GM23338 (cell line): ENCODE data around the gene CACNG1. TPM values are rescaled to one million over a fixed set of nuclear protein-coding genes. Genes with fewer than 3 reads are reported as not detected.

ENCODE experiments used
- ATAC-seq: fragments of 200-7000 bp; cut with Tn5 transposase; 3 replicates; pipeline ENCODE4 v1.9.1; 2020
- DNase-seq: peaks from one replicate; pipeline ENCODE4 v3.0.0-alpha.2; 2015; ENCODE audit warnings: low spot score
- H2AFZ ChIP-seq: fragments of 200-600 bp; sonication (generic); 2 replicates; pipeline ENCODE4 v1.8.0; 2016; ENCODE audit warnings: antibody characterized with exemption, mild to moderate bottlenecking, moderate library complexity
- H3F3A ChIP-seq: fragments of 200-600 bp; sonication (generic); replicated peaks from 2 replicates; pipeline ENCODE4 v1.8.0; 2017; ENCODE audit warnings: antibody characterized with exemption, mixed run types, low read depth
- H3K27ac ChIP-seq: fragments of 200-600 bp; sonication (generic); 2 replicates; pipeline ENCODE4 v1.6.1; 2016; ENCODE audit warnings: low read depth
- H3K27me3 ChIP-seq: fragments of 200-600 bp; sonication (generic); 2 replicates; pipeline ENCODE4 v1.8.0; 2016; ENCODE audit warnings: mild to moderate bottlenecking, mixed run types, moderate library complexity; ENCODE audit not compliant: insufficient read depth
- H3K36me3 ChIP-seq: fragments of 200-600 bp; sonication (generic); 2 replicates; pipeline ENCODE4 v1.8.0; 2016; ENCODE audit warnings: mild to moderate bottlenecking; ENCODE audit not compliant: insufficient read depth
- H3K4me1 ChIP-seq: fragments of 200-600 bp; sonication (generic); 2 replicates; pipeline ENCODE4 v1.8.0; 2016; ENCODE audit warnings: mild to moderate bottlenecking, moderate library complexity; ENCODE audit not compliant: insufficient read depth
- H3K4me2 ChIP-seq: fragments of 200-600 bp; sonication (generic); 2 replicates; pipeline ENCODE4 v1.7.1; 2017; ENCODE audit warnings: mixed run types
- H3K4me3 ChIP-seq: fragments of 200-600 bp; sonication (generic); 2 replicates; pipeline ENCODE4 v1.6.1; 2016; ENCODE audit warnings: mixed run types
- H3K79me2 ChIP-seq: fragments of 200-600 bp; sonication (generic); replicated peaks from 2 replicates; pipeline ENCODE4 v1.8.0; 2017; ENCODE audit warnings: mild to moderate bottlenecking; ENCODE audit not compliant: insufficient read depth
- H3K9me2 ChIP-seq: fragments of 200-600 bp; sonication (generic); 2 replicates; pipeline ENCODE4 v1.8.0; 2017; ENCODE audit not compliant: insufficient read depth
- H4K20me1 ChIP-seq: fragments of 200-600 bp; sonication (generic); replicated peaks from 2 replicates; pipeline ENCODE4 v1.8.0; 2017; ENCODE audit warnings: mild to moderate bottlenecking; ENCODE audit not compliant: insufficient read depth
- H3K27ac Mint-ChIP-seq: 2 replicates; pipeline ENCODE4 v1.8.0; 2020; ENCODE audit warnings: inconsistent platforms, mild to moderate bottlenecking, moderate library complexity, mixed read lengths
- H3K27me3 Mint-ChIP-seq: 3 replicates; pipeline ENCODE4 v1.8.0; 2022; ENCODE audit warnings: low read depth, mild to moderate bottlenecking, moderate library complexity, mixed read lengths, inconsistent platforms; ENCODE audit not compliant: insufficient read depth, poor library complexity
- H3K36me3 Mint-ChIP-seq: 3 replicates; pipeline ENCODE4 v1.8.0; 2021; ENCODE audit warnings: low read depth, mild to moderate bottlenecking, inconsistent platforms, moderate library complexity, mixed read lengths
- H3K4me1 Mint-ChIP-seq: 3 replicates; pipeline ENCODE4 v1.8.0; 2020; ENCODE audit warnings: mild to moderate bottlenecking, inconsistent platforms, mixed read lengths
- H3K4me3 Mint-ChIP-seq: 3 replicates; pipeline ENCODE4 v1.8.0; 2021; ENCODE audit warnings: moderate library complexity, mild to moderate bottlenecking, inconsistent platforms, mixed read lengths
- H3K9me3 Mint-ChIP-seq: 3 replicates; pipeline ENCODE4 v1.8.0; 2020; ENCODE audit warnings: moderate library complexity, mild to moderate bottlenecking, inconsistent platforms, mixed read lengths
- CREB1 ChIP-seq: fragments of 250-450 bp; sonication (Bioruptor Pico); IDR thresholded peaks from 2 replicates; pipeline ENCODE4 v1.5.0; 2020; ENCODE audit warnings: low read depth, mild to moderate bottlenecking, moderate library complexity
- CTCF ChIP-seq, 2 experiments: fragments of 200-600 bp in 1 of 2; sonication (generic) in 1 of 2; conservative IDR thresholded peaks; 2 replicates each; pipeline versions ENCODE4 v1.5.1 to v1.6.1; 2016 to 2017; ENCODE audit warnings: antibody characterized with exemption in 2 of 2, low read depth in 2 of 2, mild to moderate bottlenecking in 2 of 2, moderate library complexity in 1 of 2
- EZH2 ChIP-seq: fragments of 200-600 bp; sonication (generic); IDR thresholded peaks from one replicate; pipeline ENCODE4 v1.8.0; 2017; ENCODE audit warnings: antibody characterized with exemption, mild to moderate bottlenecking, low read depth; ENCODE audit not compliant: unreplicated experiment
- EZH2phosphoT487 ChIP-seq: fragments of 200-600 bp; sonication (generic); IDR thresholded peaks from one replicate; pipeline ENCODE4 v1.8.1; 2018; ENCODE audit warnings: antibody characterized with exemption; ENCODE audit not compliant: unreplicated experiment
- JUNB ChIP-seq: IDR thresholded peaks from one replicate; pipeline ENCODE4 v1.6.1; 2016; ENCODE audit warnings: antibody characterized with exemption; ENCODE audit not compliant: unreplicated experiment
- NANOG ChIP-seq: IDR thresholded peaks from 2 replicates; pipeline ENCODE4 v1.6.1; 2016; ENCODE audit warnings: antibody characterized with exemption, borderline replicate concordance
- POLR2AphosphoS5 ChIP-seq: IDR thresholded peaks from 2 replicates; pipeline ENCODE4 v1.6.1; 2016; ENCODE audit warnings: antibody characterized with exemption, low read depth
- REST ChIP-seq: IDR thresholded peaks from one replicate; pipeline ENCODE4 v1.6.1; 2018; ENCODE audit warnings: antibody characterized with exemption; ENCODE audit not compliant: unreplicated experiment
- STAT1 ChIP-seq: IDR thresholded peaks from one replicate; pipeline ENCODE4 v1.6.1; 2016; ENCODE audit warnings: antibody characterized with exemption; ENCODE audit not compliant: unreplicated experiment
- ZNF114 ChIP-seq: fragments of 250-450 bp; sonication (Bioruptor Pico); IDR thresholded peaks from 2 replicates; pipeline ENCODE4 v1.5.0; 2020; ENCODE audit warnings: mild to moderate bottlenecking, moderate library complexity
- ZNF331 ChIP-seq: fragments of 250-450 bp; sonication (Bioruptor Pico); IDR thresholded peaks from 2 replicates; pipeline ENCODE4 v1.5.0; 2020; ENCODE audit warnings: low read depth, mild to moderate bottlenecking, moderate library complexity
- ZNF462 ChIP-seq: fragments of 250-450 bp; sonication (Bioruptor Pico); IDR thresholded peaks from 2 replicates; pipeline ENCODE4 v1.5.0; 2020; ENCODE audit warnings: mild to moderate bottlenecking, moderate library complexity
- polyA plus RNA-seq: library from polyadenylated mRNA; unstranded; fragments of >200 nt; fragmentation: Nextera tagmentation; extraction: Ambion mirVana; gene quantifications from 2 replicates; pipeline ENCODE4 v1.2.1, GENCODE V29; 2016
- total RNA-seq: library from RNA; depleted of rRNA; stranded (reverse); fragments of >200 nt; shearing (Covaris generic); gene quantifications from 2 replicates; pipeline ENCODE4 v1.2.3, GENCODE V29; 2014
- TF ChIP-seq, protein P1 (sequence below): IDR thresholded peaks from 2 replicates; pipeline ENCODE4 v1.6.1; 2016; ENCODE audit warnings: antibody characterized with exemption

The CACNG1 gene
- total and polyA plus RNA-seq, 2 experiments from 2014 or later = not detected

- DNase-seq = no peak
- H3K27me3 Mint-ChIP-seq = peaks cover 2% of the 10 kb centered on the region
- no peak overlapping the region for H3K4me3 ChIP-seq
- H3K36me3 Mint-ChIP-seq = no peaks in the 10 kb centered on the region
- H3K4me3 Mint-ChIP-seq = no peak overlapping the region
- H3K79me2 ChIP-seq = no peaks in the 10 kb centered on the region
- no peak overlapping the region for H3K4me2 ChIP-seq
- H3K4me1 Mint-ChIP-seq = no peaks in the 10 kb centered on the region
- no peak for TF ChIP-seq STAT1
- TF ChIP-seq CTCF (conservative IDR thresholded peaks at IDR 0.05; ENCODE audit: low read depth in 2 of 2) = no peak
- TF ChIP-seq NANOG = no peak
- no peak for TF ChIP-seq JUNB
- TF ChIP-seq ZNF462 = no peak
- no peak for TF ChIP-seq REST
- no peak for TF ChIP-seq ZNF114 (CRISPR knock-in tag)
- no peak for TF ChIP-seq CREB1
- TF ChIP-seq EZH2phosphoT487 = no peak
- TF ChIP-seq, protein P1, sequence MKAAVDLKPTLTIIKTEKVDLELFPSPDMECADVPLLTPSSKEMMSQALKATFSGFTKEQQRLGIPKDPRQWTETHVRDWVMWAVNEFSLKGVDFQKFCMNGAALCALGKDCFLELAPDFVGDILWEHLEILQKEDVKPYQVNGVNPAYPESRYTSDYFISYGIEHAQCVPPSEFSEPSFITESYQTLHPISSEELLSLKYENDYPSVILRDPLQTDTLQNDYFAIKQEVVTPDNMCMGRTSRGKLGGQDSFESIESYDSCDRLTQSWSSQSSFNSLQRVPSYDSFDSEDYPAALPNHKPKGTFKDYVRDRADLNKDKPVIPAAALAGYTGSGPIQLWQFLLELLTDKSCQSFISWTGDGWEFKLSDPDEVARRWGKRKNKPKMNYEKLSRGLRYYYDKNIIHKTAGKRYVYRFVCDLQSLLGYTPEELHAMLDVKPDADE = no peak
- no peak for TF ChIP-seq POLR2AphosphoS5
- TF ChIP-seq ZNF331 (CRISPR knock-in tag) = no peak
- no peak for TF ChIP-seq EZH2
- H3F3A ChIP-seq = no peaks in the 10 kb centered on the region
- H3K27ac Mint-ChIP-seq = no peak overlapping the region
- ATAC-seq = no peak
- no peaks in the 10 kb centered on the region for H3K9me2 ChIP-seq
- H3K4me1 ChIP-seq = no peaks in the 10 kb centered on the region
- no peaks in the 10 kb centered on the region for H3K36me3 ChIP-seq
- H3K9me3 Mint-ChIP-seq = no peaks in the 10 kb centered on the region; the same call in 2 of the 3 replicates
- no peak overlapping the region for H2AFZ ChIP-seq
- no peaks in the 10 kb centered on the region for H3K27me3 ChIP-seq
- no peaks in the 10 kb centered on the region for H4K20me1 ChIP-seq
- H3K27ac ChIP-seq = no peak overlapping the region
These were observed 10.7 kb downstream of the CACNG1 start for GRCh38 chr17:67055041-67055443.
